GM23338 (cell line): ENCODE measurements around the gene TRIO. TPM values are rescaled to one million over a fixed set of nuclear protein-coding genes. Genes with fewer than 3 reads are reported as not detected.

ENCODE experiments used
- ATAC-seq: fragments of 200-7000 bp; cut with Tn5 transposase; 3 replicates; pipeline ENCODE4 v1.9.1; 2020
- DNase-seq: peaks from one replicate; pipeline ENCODE4 v3.0.0-alpha.2; 2015; ENCODE audit warnings: low spot score
- H2AFZ ChIP-seq: fragments of 200-600 bp; sonication (generic); 2 replicates; pipeline ENCODE4 v1.8.0; 2016; ENCODE audit warnings: antibody characterized with exemption, mild to moderate bottlenecking, moderate library complexity
- H3F3A ChIP-seq: fragments of 200-600 bp; sonication (generic); replicated peaks from 2 replicates; pipeline ENCODE4 v1.8.0; 2017; ENCODE audit warnings: antibody characterized with exemption, mixed run types, low read depth
- H3K27ac ChIP-seq: fragments of 200-600 bp; sonication (generic); 2 replicates; pipeline ENCODE4 v1.6.1; 2016; ENCODE audit warnings: low read depth
- H3K27me3 ChIP-seq: fragments of 200-600 bp; sonication (generic); 2 replicates; pipeline ENCODE4 v1.8.0; 2016; ENCODE audit warnings: mild to moderate bottlenecking, mixed run types, moderate library complexity; ENCODE audit not compliant: insufficient read depth
- H3K36me3 ChIP-seq: fragments of 200-600 bp; sonication (generic); 2 replicates; pipeline ENCODE4 v1.8.0; 2016; ENCODE audit warnings: mild to moderate bottlenecking; ENCODE audit not compliant: insufficient read depth
- H3K4me1 ChIP-seq: fragments of 200-600 bp; sonication (generic); 2 replicates; pipeline ENCODE4 v1.8.0; 2016; ENCODE audit warnings: mild to moderate bottlenecking, moderate library complexity; ENCODE audit not compliant: insufficient read depth
- H3K4me2 ChIP-seq: fragments of 200-600 bp; sonication (generic); 2 replicates; pipeline ENCODE4 v1.7.1; 2017; ENCODE audit warnings: mixed run types
- H3K4me3 ChIP-seq: fragments of 200-600 bp; sonication (generic); 2 replicates; pipeline ENCODE4 v1.6.1; 2016; ENCODE audit warnings: mixed run types
- H3K79me2 ChIP-seq: fragments of 200-600 bp; sonication (generic); replicated peaks from 2 replicates; pipeline ENCODE4 v1.8.0; 2017; ENCODE audit warnings: mild to moderate bottlenecking; ENCODE audit not compliant: insufficient read depth
- H3K9me2 ChIP-seq: fragments of 200-600 bp; sonication (generic); 2 replicates; pipeline ENCODE4 v1.8.0; 2017; ENCODE audit not compliant: insufficient read depth
- H4K20me1 ChIP-seq: fragments of 200-600 bp; sonication (generic); replicated peaks from 2 replicates; pipeline ENCODE4 v1.8.0; 2017; ENCODE audit warnings: mild to moderate bottlenecking; ENCODE audit not compliant: insufficient read depth
- H3K27ac Mint-ChIP-seq: 2 replicates; pipeline ENCODE4 v1.8.0; 2020; ENCODE audit warnings: inconsistent platforms, mild to moderate bottlenecking, moderate library complexity, mixed read lengths
- H3K27me3 Mint-ChIP-seq: 3 replicates; pipeline ENCODE4 v1.8.0; 2022; ENCODE audit warnings: low read depth, mild to moderate bottlenecking, moderate library complexity, mixed read lengths, inconsistent platforms; ENCODE audit not compliant: insufficient read depth, poor library complexity
- H3K36me3 Mint-ChIP-seq: 3 replicates; pipeline ENCODE4 v1.8.0; 2021; ENCODE audit warnings: low read depth, mild to moderate bottlenecking, inconsistent platforms, moderate library complexity, mixed read lengths
- H3K4me1 Mint-ChIP-seq: 3 replicates; pipeline ENCODE4 v1.8.0; 2020; ENCODE audit warnings: mild to moderate bottlenecking, inconsistent platforms, mixed read lengths
- H3K4me3 Mint-ChIP-seq: 3 replicates; pipeline ENCODE4 v1.8.0; 2021; ENCODE audit warnings: moderate library complexity, mild to moderate bottlenecking, inconsistent platforms, mixed read lengths
- H3K9me3 Mint-ChIP-seq: 3 replicates; pipeline ENCODE4 v1.8.0; 2020; ENCODE audit warnings: moderate library complexity, mild to moderate bottlenecking, inconsistent platforms, mixed read lengths
- CREB1 ChIP-seq: fragments of 250-450 bp; sonication (Bioruptor Pico); IDR thresholded peaks from 2 replicates; pipeline ENCODE4 v1.5.0; 2020; ENCODE audit warnings: low read depth, mild to moderate bottlenecking, moderate library complexity
- EZH2 ChIP-seq: fragments of 200-600 bp; sonication (generic); IDR thresholded peaks from one replicate; pipeline ENCODE4 v1.8.0; 2017; ENCODE audit warnings: antibody characterized with exemption, mild to moderate bottlenecking, low read depth; ENCODE audit not compliant: unreplicated experiment
- EZH2phosphoT487 ChIP-seq: fragments of 200-600 bp; sonication (generic); IDR thresholded peaks from one replicate; pipeline ENCODE4 v1.8.1; 2018; ENCODE audit warnings: antibody characterized with exemption; ENCODE audit not compliant: unreplicated experiment
- STAT1 ChIP-seq: IDR thresholded peaks from one replicate; pipeline ENCODE4 v1.6.1; 2016; ENCODE audit warnings: antibody characterized with exemption; ENCODE audit not compliant: unreplicated experiment
- ZNF114 ChIP-seq: fragments of 250-450 bp; sonication (Bioruptor Pico); IDR thresholded peaks from 2 replicates; pipeline ENCODE4 v1.5.0; 2020; ENCODE audit warnings: mild to moderate bottlenecking, moderate library complexity
- polyA plus RNA-seq: library from polyadenylated mRNA; unstranded; fragments of >200 nt; fragmentation: Nextera tagmentation; extraction: Ambion mirVana; gene quantifications from 2 replicates; pipeline ENCODE4 v1.2.1, GENCODE V29; 2016
- total RNA-seq: library from RNA; depleted of rRNA; stranded (reverse); fragments of >200 nt; shearing (Covaris generic); gene quantifications from 2 replicates; pipeline ENCODE4 v1.2.3, GENCODE V29; 2014
- TF ChIP-seq, protein P1 (sequence below): fragments of 250-450 bp; sonication (Bioruptor Pico); IDR thresholded peaks from 2 replicates; pipeline ENCODE4 v1.5.0; 2020; ENCODE audit warnings: mild to moderate bottlenecking, moderate library complexity

Gene TRIO
- total and polyA plus RNA-seq, 2 experiments from 2014 or later = 13.8 to 113 TPM

DNA sequence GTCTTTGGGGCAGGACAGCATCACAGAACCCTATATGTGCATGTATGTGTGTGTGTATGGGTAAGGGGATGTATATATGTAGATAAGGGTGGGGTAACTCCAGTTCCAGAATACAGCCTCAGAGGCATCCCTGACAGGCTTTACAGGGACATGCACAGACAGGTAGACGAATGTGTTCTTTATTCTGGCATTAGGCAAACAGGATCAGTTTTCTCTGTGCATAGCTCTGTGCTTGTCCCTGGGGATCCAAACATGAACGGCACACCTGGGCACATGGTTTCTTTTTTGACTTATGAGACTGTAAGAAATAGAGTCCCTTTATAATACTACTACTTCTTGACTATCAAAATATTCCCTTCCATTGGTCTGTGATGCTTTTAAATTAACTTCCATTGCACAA, 120.6 kb downstream of the TRIO start:
- Mint-ChIP-seq H3K9me3 (no peaks in the 10 kb centered on the region), H3K27me3 (peaks cover 10% of the 10 kb centered on the region), H3K4me1 (peaks cover 78% of the 10 kb centered on the region), H3K27ac (no peak overlapping the region), H3K36me3 (no peaks in the 10 kb centered on the region), H3K4me3 (no peak overlapping the region)
- Histone ChIP-seq H3K4me1 (peaks cover 72% of the 10 kb centered on the region), H3K27me3 (no peaks in the 10 kb centered on the region), H3K36me3 (no peaks in the 10 kb centered on the region), H4K20me1 (no peaks in the 10 kb centered on the region), H2AFZ (no peak overlapping the region), H3F3A (peaks cover under 1% of the 10 kb centered on the region; the same call in 1 of the 2 replicates), H3K9me2 (no peaks in the 10 kb centered on the region), H3K27ac (no peak overlapping the region), H3K4me2 (0 out of 2 replicates have a peak overlapping the region, but pooled peaks have one; percentile 21), H3K79me2 (peaks cover 91% of the 10 kb centered on the region), H3K4me3 (no peak overlapping the region)
- TF ChIP-seq STAT1 = no peak
- no peak for TF ChIP-seq ZNF114 (CRISPR knock-in tag)
- TF ChIP-seq, protein P1, sequence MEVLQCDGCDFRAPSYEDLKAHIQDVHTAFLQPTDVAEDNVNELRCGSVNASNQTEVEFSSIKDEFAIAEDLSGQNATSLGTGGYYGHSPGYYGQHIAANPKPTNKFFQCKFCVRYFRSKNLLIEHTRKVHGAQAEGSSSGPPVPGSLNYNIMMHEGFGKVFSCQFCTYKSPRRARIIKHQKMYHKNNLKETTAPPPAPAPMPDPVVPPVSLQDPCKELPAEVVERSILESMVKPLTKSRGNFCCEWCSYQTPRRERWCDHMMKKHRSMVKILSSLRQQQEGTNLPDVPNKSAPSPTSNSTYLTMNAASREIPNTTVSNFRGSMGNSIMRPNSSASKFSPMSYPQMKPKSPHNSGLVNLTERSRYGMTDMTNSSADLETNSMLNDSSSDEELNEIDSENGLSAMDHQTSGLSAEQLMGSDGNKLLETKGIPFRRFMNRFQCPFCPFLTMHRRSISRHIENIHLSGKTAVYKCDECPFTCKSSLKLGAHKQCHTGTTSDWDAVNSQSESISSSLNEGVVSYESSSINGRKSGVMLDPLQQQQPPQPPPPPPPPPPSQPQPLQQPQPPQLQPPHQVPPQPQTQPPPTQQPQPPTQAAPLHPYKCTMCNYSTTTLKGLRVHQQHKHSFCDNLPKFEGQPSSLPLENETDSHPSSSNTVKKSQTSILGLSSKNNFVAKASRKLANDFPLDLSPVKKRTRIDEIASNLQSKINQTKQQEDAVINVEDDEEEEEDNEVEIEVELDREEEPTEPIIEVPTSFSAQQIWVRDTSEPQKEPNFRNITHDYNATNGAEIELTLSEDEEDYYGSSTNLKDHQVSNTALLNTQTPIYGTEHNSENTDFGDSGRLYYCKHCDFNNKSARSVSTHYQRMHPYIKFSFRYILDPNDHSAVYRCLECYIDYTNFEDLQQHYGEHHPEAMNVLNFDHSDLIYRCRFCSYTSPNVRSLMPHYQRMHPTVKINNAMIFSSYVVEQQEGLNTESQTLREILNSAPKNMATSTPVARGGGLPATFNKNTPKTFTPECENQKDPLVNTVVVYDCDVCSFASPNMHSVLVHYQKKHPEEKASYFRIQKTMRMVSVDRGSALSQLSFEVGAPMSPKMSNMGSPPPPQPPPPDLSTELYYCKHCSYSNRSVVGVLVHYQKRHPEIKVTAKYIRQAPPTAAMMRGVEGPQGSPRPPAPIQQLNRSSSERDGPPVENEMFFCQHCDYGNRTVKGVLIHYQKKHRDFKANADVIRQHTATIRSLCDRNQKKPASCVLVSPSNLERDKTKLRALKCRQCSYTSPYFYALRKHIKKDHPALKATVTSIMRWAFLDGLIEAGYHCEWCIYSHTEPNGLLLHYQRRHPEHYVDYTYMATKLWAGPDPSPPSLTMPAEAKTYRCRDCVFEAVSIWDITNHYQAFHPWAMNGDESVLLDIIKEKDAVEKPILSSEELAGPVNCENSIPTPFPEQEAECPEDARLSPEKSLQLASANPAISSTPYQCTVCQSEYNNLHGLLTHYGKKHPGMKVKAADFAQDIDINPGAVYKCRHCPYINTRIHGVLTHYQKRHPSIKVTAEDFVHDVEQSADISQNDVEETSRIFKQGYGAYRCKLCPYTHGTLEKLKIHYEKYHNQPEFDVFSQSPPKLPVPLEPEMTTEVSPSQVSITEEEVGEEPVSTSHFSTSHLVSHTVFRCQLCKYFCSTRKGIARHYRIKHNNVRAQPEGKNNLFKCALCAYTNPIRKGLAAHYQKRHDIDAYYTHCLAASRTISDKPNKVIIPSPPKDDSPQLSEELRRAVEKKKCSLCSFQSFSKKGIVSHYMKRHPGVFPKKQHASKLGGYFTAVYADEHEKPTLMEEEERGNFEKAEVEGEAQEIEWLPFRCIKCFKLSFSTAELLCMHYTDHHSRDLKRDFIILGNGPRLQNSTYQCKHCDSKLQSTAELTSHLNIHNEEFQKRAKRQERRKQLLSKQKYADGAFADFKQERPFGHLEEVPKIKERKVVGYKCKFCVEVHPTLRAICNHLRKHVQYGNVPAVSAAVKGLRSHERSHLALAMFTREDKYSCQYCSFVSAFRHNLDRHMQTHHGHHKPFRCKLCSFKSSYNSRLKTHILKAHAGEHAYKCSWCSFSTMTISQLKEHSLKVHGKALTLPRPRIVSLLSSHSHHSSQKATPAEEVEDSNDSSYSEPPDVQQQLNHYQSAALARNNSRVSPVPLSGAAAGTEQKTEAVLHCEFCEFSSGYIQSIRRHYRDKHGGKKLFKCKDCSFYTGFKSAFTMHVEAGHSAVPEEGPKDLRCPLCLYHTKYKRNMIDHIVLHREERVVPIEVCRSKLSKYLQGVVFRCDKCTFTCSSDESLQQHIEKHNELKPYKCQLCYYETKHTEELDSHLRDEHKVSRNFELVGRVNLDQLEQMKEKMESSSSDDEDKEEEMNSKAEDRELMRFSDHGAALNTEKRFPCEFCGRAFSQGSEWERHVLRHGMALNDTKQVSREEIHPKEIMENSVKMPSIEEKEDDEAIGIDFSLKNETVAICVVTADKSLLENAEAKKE = no peak
- no peak for TF ChIP-seq EZH2phosphoT487
- TF ChIP-seq EZH2 = no peak
- TF ChIP-seq CREB1 (CRISPR knock-in tag) = no peak
- DNase-seq (no peak), ATAC-seq (no peak)
